Stimulated activated naive CD8-positive, alpha-beta T cell treated with anti-CD3 and anti-CD28 coated beads, Interleukin-15, Interleukin-2, amounts not matched to agents 100 U/mL and 50 U/mL, for 24 hours (primary cell): Measurements from ENCODE around the gene ABCC8.

ENCODE experiments used
- ATAC-seq: fragments of 150-1000 bp; cut with Tn5 transposase; one replicate; pipeline ENCODE4 v1.10.0; 2021
- DNase-seq: peaks from one replicate; pipeline ENCODE4 v3.0.0; 2021

The ABCC8 gene

GRCh38 chr11:17505146-17505545, 28.5 kb upstream of the ABCC8 start:
- DNase-seq (no peak), ATAC-seq (no peak)

- ATAC-seq (peak; percentile 67), DNase-seq (peak; percentile 84)
Observed at GRCh38 chr11:17504330-17505107, 27.9 kb upstream of the ABCC8 start.

GRCh38 chr11:17502630-17503029, 26.0 kb upstream of the ABCC8 start:
- DNase-seq (no peak), ATAC-seq (no peak)

- DNase-seq = no peak
- ATAC-seq = no peak
Observed at GRCh38 chr11:17500673-17501072, 24.0 kb upstream of the ABCC8 start.

GRCh38 chr11:17498475-17498874, 21.8 kb upstream of the ABCC8 start:
- ATAC-seq (no peak), DNase-seq (no peak)

- no peak for DNase-seq
- no peak for ATAC-seq
Observed at GRCh38 chr11:17498058-17498457, 21.4 kb upstream of the ABCC8 start.

- no peak for DNase-seq
- no peak for ATAC-seq
Observed at GRCh38 chr11:17496406-17496805, 19.8 kb upstream of the ABCC8 start.

- DNase-seq (no peak), ATAC-seq (no peak)
Observed at GRCh38 chr11:17494019-17494418, 17.4 kb upstream of the ABCC8 start.

GRCh38 chr11:17490938-17491337, 14.3 kb upstream of the ABCC8 start:
- DNase-seq (no peak), ATAC-seq (no peak)

GRCh38 chr11:17490232-17490631, 13.6 kb upstream of the ABCC8 start:
- DNase-seq = no peak
- ATAC-seq = no peak

GRCh38 chr11:17489751-17490150, 13.1 kb upstream of the ABCC8 start:
- DNase-seq (no peak), ATAC-seq (no peak)

- ATAC-seq (no peak), DNase-seq (no peak)
Observed at GRCh38 chr11:17488563-17488962, 11.9 kb upstream of the ABCC8 start.

GRCh38 chr11:17486646-17487045, 10.0 kb upstream of the ABCC8 start:
- no peak for DNase-seq
- ATAC-seq = no peak

GRCh38 chr11:17483505-17483904, 6.9 kb upstream of the ABCC8 start:
- no peak for ATAC-seq
- DNase-seq = no peak

- ATAC-seq = no peak
- no peak for DNase-seq
Observed at GRCh38 chr11:17481905-17482304, 5.3 kb upstream of the ABCC8 start.

GRCh38 chr11:17479284-17480214, 2.9 kb upstream of the ABCC8 start:
- no peak for ATAC-seq
- no peak for DNase-seq

GRCh38 chr11:17478070-17478469, 1.4 kb upstream of the ABCC8 start:
- DNase-seq (no peak), ATAC-seq (no peak)

- ATAC-seq = no peak
- no peak for DNase-seq
Observed at GRCh38 chr11:17477361-17477760, 716 bp upstream of the ABCC8 start.

- DNase-seq (no peak), ATAC-seq (no peak)
Observed at GRCh38 chr11:17477084-17477333, 364 bp upstream of the ABCC8 start.

GRCh38 chr11:17475666-17476316, 854 bp downstream of the ABCC8 start:
- DNase-seq = no peak
- no peak for ATAC-seq

- ATAC-seq (no peak), DNase-seq (no peak)
Observed at GRCh38 chr11:17473071-17473744, 3.4 kb downstream of the ABCC8 start.

GRCh38 chr11:17472467-17472866, 4.2 kb downstream of the ABCC8 start:
- ATAC-seq (no peak), DNase-seq (no peak)

- ATAC-seq (no peak), DNase-seq (no peak)
Observed at GRCh38 chr11:17471501-17471900, 5.1 kb downstream of the ABCC8 start.
